Hematopoietic multipotent progenitor cell (in vitro differentiated cells): ENCODE data around the gene BMP10. TPM values are rescaled to one million over a fixed set of nuclear protein-coding genes. Genes with fewer than 3 reads are reported as not detected.
"Not testable (repeated sequence)": the region's sequence is repeated elsewhere in the genome, so short reads cannot be mapped to it uniquely, and the experiment has no call there.

Experiments used
- DNase-seq, 3 donors: peaks; one replicate each; pipeline ENCODE4 v3.0.0-alpha.2; 2011 to 2015; ENCODE audit warnings: low read depth in 2 of 3, low spot score in 2 of 3
- total RNA-seq: library from RNA; depleted of rRNA; stranded (reverse); fragments of >200 nt; gene quantifications from one replicate; pipeline ENCODE4 v1.2.3, GENCODE V29; 2012

The BMP10 gene
- total RNA-seq, 1 donor, result under 0.01 TPM

- DNase-seq, result no peak
These were observed 29.4 kb upstream of the BMP10 start for GRCh38 chr2:68900496-68901198.

- DNase-seq, result not testable (repeated sequence)
These were observed 24.8 kb upstream of the BMP10 start for GRCh38 chr2:68895981-68896380.

- no peak for DNase-seq
These were observed 18.3 kb upstream of the BMP10 start for GRCh38 chr2:68889500-68889899.

- DNase-seq, result no peak
These were observed 17.8 kb upstream of the BMP10 start for GRCh38 chr2:68889021-68889420.

- DNase-seq, result no peak
These were observed 17.0 kb upstream of the BMP10 start for GRCh38 chr2:68888038-68888704.

GRCh38 chr2:68885811-68886075 lies 14.5 kb upstream of the BMP10 start:
- DNase-seq, result no peak

- no peak for DNase-seq
These were observed 14.0 kb upstream of the BMP10 start for GRCh38 chr2:68885074-68885810.

- no peak for DNase-seq
These were observed 9.0 kb upstream of the BMP10 start for GRCh38 chr2:68880213-68880612.

- DNase-seq, result no peak
These were observed 8.1 kb upstream of the BMP10 start for GRCh38 chr2:68879296-68879695.

- no peak for DNase-seq
These were observed 7.6 kb upstream of the BMP10 start for GRCh38 chr2:68878753-68879152.

- DNase-seq, result no peak
These were observed 7.0 kb upstream of the BMP10 start for GRCh38 chr2:68878071-68878711.

GRCh38 chr2:68877079-68877772 lies 6.0 kb upstream of the BMP10 start:
- no peak for DNase-seq

- DNase-seq, result no peak
These were observed 982 bp downstream of the BMP10 start for GRCh38 chr2:68870215-68870614.

GRCh38 chr2:68865108-68865507 lies 6.1 kb downstream of the BMP10 start:
- no peak for DNase-seq

GRCh38 chr2:68863996-68864395 lies 7.2 kb downstream of the BMP10 start:
- DNase-seq, result no peak

- no peak for DNase-seq
These were observed 8.3 kb downstream of the BMP10 start for GRCh38 chr2:68862889-68863288.

GRCh38 chr2:68861330-68861729 lies 9.9 kb downstream of the BMP10 start:
- peak in 1 of 3 donors; percentile 56 for DNase-seq

- DNase-seq, result no peak
These were observed 11.1 kb downstream of the BMP10 start for GRCh38 chr2:68860111-68860510.

GRCh38 chr2:68857855-68858456 lies 13.2 kb downstream of the BMP10 start:
- no peak for DNase-seq

- DNase-seq, result no peak
These were observed 13.9 kb downstream of the BMP10 start for GRCh38 chr2:68857202-68857845.
